Embryonic facial prominence (tissue), 1 donor: ENCODE results near the gene CXXC5.

Source experiments
- DNase-seq: peaks from one replicate; pipeline ENCODE4 v3.0.0-alpha.2; 2016; ENCODE audit errors: extremely low spot score

Gene CXXC5

GRCh38 chr5:139651043-139651834 is 3.1 kb downstream of the CXXC5 start:
- no peak for DNase-seq

- DNase-seq = no peak
These were observed 4.0 kb downstream of the CXXC5 start for GRCh38 chr5:139651853-139652787.

GRCh38 chr5:139652788-139653241 is 4.7 kb downstream of the CXXC5 start:
- DNase-seq = no peak

- no peak for DNase-seq
These were observed 5.5 kb downstream of the CXXC5 start for GRCh38 chr5:139653616-139654015.

GRCh38 chr5:139654464-139654863 is 6.3 kb downstream of the CXXC5 start:
- no peak for DNase-seq

- DNase-seq = no peak
These were observed 6.8 kb downstream of the CXXC5 start for GRCh38 chr5:139654871-139655491.

- no peak for DNase-seq
These were observed 7.7 kb downstream of the CXXC5 start for GRCh38 chr5:139655727-139656271.

- no peak for DNase-seq
These were observed 9.5 kb downstream of the CXXC5 start for GRCh38 chr5:139657363-139658321.

- DNase-seq = no peak
These were observed 10.4 kb downstream of the CXXC5 start for GRCh38 chr5:139658501-139658927.

GRCh38 chr5:139658928-139659667 is 10.9 kb downstream of the CXXC5 start:
- DNase-seq = no peak

GRCh38 chr5:139659695-139660101 is 11.5 kb downstream of the CXXC5 start:
- no peak for DNase-seq

GRCh38 chr5:139660105-139660922 is 12.2 kb downstream of the CXXC5 start:
- no peak for DNase-seq

GRCh38 chr5:139660923-139661814 is 13.0 kb downstream of the CXXC5 start:
- DNase-seq = no peak

- DNase-seq = no peak
These were observed 14.5 kb downstream of the CXXC5 start for GRCh38 chr5:139662617-139663016.

- DNase-seq = no peak
These were observed 15.3 kb downstream of the CXXC5 start for GRCh38 chr5:139663207-139664085.

- DNase-seq = no peak
These were observed 16.0 kb downstream of the CXXC5 start for GRCh38 chr5:139664086-139664693.
